AG09319 (cell line): ENCODE measurements around the gene FAM13A.

ENCODE experiments used
- DNase-seq: peaks from one replicate; pipeline ENCODE4 v3.0.0-alpha.2; 2010; ENCODE audit warnings: low read depth; ENCODE audit errors: extremely low read depth
- TF ChIP-seq, protein P1 (sequence below): IDR thresholded peaks from 2 replicates; pipeline ENCODE4 v1.5.1; 2011; ENCODE audit warnings: low read depth, mild to moderate bottlenecking, inconsistent platforms, low read length, moderate library complexity

The FAM13A gene

GRCh38 chr4:88802138-88802537, 254.8 kb downstream of the FAM13A start:
- no peak for DNase-seq
- TF ChIP-seq, protein P1, sequence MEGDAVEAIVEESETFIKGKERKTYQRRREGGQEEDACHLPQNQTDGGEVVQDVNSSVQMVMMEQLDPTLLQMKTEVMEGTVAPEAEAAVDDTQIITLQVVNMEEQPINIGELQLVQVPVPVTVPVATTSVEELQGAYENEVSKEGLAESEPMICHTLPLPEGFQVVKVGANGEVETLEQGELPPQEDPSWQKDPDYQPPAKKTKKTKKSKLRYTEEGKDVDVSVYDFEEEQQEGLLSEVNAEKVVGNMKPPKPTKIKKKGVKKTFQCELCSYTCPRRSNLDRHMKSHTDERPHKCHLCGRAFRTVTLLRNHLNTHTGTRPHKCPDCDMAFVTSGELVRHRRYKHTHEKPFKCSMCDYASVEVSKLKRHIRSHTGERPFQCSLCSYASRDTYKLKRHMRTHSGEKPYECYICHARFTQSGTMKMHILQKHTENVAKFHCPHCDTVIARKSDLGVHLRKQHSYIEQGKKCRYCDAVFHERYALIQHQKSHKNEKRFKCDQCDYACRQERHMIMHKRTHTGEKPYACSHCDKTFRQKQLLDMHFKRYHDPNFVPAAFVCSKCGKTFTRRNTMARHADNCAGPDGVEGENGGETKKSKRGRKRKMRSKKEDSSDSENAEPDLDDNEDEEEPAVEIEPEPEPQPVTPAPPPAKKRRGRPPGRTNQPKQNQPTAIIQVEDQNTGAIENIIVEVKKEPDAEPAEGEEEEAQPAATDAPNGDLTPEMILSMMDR, result no peak

- DNase-seq, result no peak
- TF ChIP-seq, protein P1, result no peak
Measured at GRCh38 chr4:88799900-88800299, 257.1 kb downstream of the FAM13A start.

DNA sequence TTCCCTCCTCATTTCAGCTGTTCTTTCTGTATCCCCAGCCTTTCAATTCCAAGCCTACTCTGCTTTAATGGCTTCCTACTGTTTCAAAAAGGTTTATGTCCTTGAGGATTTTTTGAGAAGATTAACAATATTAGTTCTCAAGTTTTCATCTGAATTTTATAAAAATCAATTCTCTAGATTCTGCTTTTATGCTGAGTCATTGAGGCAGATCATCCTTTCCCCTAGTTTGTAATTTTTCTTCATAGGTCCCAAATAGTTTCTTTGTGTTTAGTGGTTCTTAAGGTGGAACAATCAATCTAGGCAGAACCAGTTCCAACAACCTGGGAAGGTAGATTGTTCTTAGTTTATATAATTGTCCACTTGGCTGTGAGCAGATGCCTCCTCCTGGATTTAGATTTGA, 259.3 kb downstream of the FAM13A start:
- TF ChIP-seq, protein P1, result no peak
- no peak for DNase-seq

- no peak for DNase-seq
- TF ChIP-seq, protein P1, result no peak
Measured at GRCh38 chr4:88796545-88796944, 260.4 kb downstream of the FAM13A start.

GRCh38 chr4:88794952-88795351, 262.0 kb downstream of the FAM13A start:
- DNase-seq, result no peak
- TF ChIP-seq, protein P1, result no peak

- TF ChIP-seq, protein P1, result no peak
- DNase-seq, result no peak
Measured at GRCh38 chr4:88794087-88794690, 262.8 kb downstream of the FAM13A start.

DNA sequence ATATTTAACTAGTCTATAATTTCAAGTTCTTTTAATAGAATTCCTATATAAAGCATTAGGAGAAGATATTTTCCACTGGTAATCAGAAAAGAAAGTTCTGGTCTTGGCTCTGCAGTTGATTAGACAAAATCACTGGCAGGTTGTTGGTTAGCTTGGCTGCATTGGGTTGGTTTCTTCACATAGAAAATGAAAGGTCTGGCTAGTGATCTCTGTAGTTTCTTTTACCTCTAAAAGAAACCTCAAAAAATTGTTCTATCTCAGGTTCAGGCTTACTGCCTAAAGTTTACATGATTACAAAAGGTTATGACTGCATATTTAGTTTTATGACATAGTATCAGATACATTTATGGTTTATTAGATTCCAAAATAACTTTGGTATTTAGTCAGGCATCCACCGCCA, 263.5 kb downstream of the FAM13A start:
- TF ChIP-seq, protein P1, result no peak
- no peak for DNase-seq
